Dedifferentiated amniotic fluid mesenchymal stem cell (primary cell): ENCODE data around the gene TAF8.
A peak's percentile ranks its signal among the peaks of the same experiment; 100 is the strongest.
"Not testable (repeated sequence)": the region's sequence is repeated elsewhere in the genome, so short reads cannot be mapped to it uniquely, and the experiment has no call there.

Experiments
- DNase-seq: peaks from one replicate; pipeline ENCODE4 v3.0.0-alpha.2; 2016; ENCODE audit errors: extremely low spot score

Gene TAF8

DNA sequence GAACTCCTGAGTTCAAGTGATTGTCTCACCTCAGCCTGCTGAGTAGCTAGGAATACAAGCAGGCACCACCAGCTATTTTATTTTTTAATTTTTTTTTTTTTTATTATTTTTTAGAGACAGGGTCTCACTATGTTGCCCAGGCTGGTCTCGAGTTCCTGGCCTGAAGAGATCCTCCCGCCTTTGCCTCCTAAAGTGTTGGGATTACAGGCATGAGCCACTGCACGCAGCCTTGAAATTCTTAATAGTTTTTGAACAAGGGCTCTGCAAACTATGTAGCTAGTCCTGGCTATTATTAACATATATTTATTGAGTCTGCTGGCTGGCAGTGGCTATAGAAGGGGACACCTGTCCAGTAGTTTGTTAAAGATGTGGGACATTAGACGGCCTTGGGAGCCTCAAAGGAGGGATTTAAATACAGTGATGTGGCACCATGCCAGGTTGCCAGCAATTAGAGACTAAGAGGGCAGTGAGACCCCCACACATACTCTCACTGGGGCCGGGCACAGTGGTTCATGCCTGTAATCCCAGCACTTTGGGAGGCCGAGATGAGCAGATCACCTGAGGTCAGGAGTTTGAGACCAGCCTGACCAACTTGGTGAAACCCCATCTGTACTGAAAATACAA is 21.1 kb upstream of the TAF8 start:
- no peak for DNase-seq

DNA sequence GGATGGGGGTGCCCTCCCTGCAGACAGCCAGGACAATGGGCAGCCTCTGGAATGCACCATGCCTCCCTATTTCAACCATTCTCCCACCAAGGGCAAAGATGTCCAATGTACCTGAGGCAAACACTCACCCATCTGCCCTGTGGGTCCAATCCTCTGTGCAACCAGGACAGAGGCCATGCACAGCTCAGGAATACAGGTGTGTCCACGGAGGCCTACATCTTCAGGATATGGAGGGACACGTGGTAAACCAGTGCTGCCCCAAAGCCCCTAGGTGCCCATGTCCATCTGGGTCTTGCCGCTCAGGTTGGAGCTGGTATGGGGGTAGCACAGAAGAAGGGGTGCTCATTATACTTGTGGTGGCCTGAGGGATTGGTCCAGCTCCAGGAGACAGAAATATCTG is 20.4 kb upstream of the TAF8 start:
- DNase-seq, result no peak

- no peak for DNase-seq
Observed at GRCh38 chr6:42030585-42031506, 19.5 kb upstream of the TAF8 start.

DNA sequence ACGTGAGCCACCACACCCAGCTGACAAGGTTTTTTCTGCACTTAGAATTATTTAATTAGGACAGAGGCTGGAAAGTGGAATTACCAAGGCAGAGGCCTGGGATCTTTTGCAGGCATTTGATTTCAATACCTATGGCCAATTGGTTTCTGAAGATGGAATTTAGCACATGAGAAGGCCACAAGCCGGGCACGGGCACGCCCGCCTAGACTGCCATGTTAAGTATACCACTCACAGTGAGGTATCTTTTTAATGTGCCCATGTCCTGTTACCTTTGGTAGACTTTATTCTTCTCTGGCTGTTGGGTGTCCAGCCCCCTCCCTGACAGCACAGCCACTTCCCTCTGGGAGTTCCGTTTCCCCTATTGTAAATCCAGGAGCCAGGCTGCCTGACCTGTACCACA is 18.0 kb upstream of the TAF8 start:
- no peak for DNase-seq

GRCh38 chr6:42037669-42038068 is 12.7 kb upstream of the TAF8 start:
- DNase-seq, result not testable (repeated sequence)

DNA sequence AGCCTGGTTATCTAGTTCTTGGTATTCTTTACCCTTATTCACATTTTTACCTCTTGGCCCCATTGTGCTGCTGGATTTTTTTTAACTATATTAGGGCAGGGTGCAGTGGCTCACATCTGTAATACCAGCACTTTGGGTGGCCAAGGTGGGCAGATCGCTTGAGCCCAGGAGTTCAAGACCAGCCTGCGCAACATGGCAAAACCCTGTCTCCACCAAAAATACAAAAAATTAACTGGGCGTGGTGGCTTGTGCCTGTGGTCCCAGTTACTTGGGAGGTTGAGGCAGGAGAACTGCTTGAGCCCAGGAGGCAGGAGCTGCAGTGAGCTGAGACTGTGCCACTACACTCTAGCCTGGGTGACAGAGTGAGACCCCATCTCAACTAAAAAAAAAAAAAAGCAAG is 12.2 kb upstream of the TAF8 start:
- DNase-seq, result no peak

GRCh38 chr6:42038811-42039408 is 11.4 kb upstream of the TAF8 start:
- no peak for DNase-seq

GRCh38 chr6:42040856-42041480 is 9.4 kb upstream of the TAF8 start:
- DNase-seq, result no peak

- no peak for DNase-seq
Observed at GRCh38 chr6:42041481-42042053, 8.8 kb upstream of the TAF8 start.

DNA sequence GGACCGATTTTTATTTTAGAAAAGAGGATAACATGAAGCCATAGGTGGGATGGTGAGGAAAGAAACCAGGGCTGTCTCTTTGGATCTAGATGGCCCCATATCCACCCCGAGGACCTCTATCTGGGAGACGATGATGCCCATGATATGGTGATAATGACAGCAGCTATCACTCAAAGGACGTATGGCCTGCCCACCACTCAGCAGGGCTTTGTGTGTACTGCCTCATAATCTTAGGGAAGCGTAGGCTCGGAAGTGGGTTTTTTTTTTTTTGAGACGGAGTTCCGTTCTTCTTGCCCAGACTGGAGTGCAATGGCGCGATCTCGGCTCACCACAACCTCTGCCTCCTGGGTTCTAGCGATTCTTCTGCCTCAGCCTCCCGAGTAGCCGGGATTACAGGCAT is 8.2 kb upstream of the TAF8 start:
- no peak for DNase-seq

- DNase-seq, result peak; percentile 72
Observed at GRCh38 chr6:42043787-42044475, 6.4 kb upstream of the TAF8 start.

- no peak for DNase-seq
Observed at GRCh38 chr6:42045538-42046460, 4.5 kb upstream of the TAF8 start.

GRCh38 chr6:42046464-42047212 is 3.7 kb upstream of the TAF8 start:
- DNase-seq, result no peak

DNA sequence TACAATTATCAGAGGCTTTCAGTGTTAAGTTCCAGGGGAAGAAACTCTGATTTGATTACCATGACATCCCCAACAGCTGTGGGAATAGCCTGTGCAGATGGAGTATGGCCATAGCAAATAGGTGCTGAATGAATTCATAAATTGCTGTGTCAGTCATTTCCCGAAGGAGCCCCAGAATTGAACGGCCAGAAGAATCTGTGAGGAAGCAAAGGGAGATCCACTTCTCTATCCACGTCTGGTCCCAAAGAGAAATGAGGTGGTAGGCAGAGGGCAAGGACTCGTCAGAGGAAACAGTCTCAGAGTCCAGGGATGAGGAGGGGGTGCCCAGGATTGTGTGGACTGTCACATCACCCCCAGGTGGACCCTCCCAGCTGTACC is 3.1 kb upstream of the TAF8 start:
- no peak for DNase-seq

- DNase-seq, result no peak
Observed at GRCh38 chr6:42047790-42048405, 2.4 kb upstream of the TAF8 start.

GRCh38 chr6:42049116-42049809 is 1.1 kb upstream of the TAF8 start:
- no peak for DNase-seq

DNA sequence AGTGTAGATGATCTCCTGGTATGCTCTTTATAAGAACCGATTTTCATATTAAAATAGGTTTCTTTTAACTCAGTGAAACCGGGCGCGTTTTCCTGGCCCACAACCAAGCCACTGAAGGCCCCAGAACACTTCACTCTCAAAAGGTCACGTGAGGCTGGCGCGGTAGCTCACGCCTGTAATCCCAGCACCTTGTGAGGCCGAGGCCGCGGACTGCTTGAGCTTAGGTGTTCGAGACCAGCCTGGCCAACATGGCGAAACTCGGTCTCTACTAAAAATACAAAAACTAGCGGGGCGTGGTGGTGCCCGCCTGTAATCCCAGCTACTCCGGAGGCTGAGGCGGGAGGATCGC is 402 bp upstream of the TAF8 start:
- DNase-seq, result no peak

GRCh38 chr6:42051268-42051653 is 937 bp downstream of the TAF8 start:
- no peak for DNase-seq

GRCh38 chr6:42053601-42054000 is 3.3 kb downstream of the TAF8 start:
- DNase-seq, result no peak
